H1 (cell line): ENCODE data around the gene CAD. TPM values are rescaled to one million over a fixed set of nuclear protein-coding genes. Genes with fewer than 3 reads are reported as not detected.

Experiments
- POU5F1 ChIP-seq: IDR thresholded peaks from 2 replicates; pipeline ENCODE4 v1.6.1; 2011; ENCODE audit warnings: low read depth, mild to moderate bottlenecking, low read length, moderate library complexity
- polyA plus RNA-seq, 7 experiments: library from polyadenylated mRNA; depleted of rRNA in 3 of 7; stranded (reverse) in 5 of 7; unstranded in 2 of 7; fragments of >200 nt in 5 of 7; fragments of 200-250 nt in 2 of 7; gene quantifications; 1 replicate in 5 of 7; 2 replicates in 1 of 7; 4 replicates in 1 of 7; pipeline versions ENCODE4 v1.2.1 to v1.2.3, GENCODE V29; 2011 to 2013; ENCODE audit warnings: missing spikeins in 2 of 7, mixed read lengths in 2 of 7
- total RNA-seq: library from RNA; stranded (reverse); fragmentation: NEBNext Ultra II Directional; extraction: Animal tissue kit (Norgen Biotek cat#: 25700); gene quantifications from 2 replicates; pipeline ENCODE4 v1.2.1, GENCODE V29; 2021

Gene CAD
- total and polyA plus RNA-seq, 2 of the 8 experiments (the other 6 are each of a cell fraction or from before 2014, with no cell fraction given): 130 to 146 TPM

DNA sequence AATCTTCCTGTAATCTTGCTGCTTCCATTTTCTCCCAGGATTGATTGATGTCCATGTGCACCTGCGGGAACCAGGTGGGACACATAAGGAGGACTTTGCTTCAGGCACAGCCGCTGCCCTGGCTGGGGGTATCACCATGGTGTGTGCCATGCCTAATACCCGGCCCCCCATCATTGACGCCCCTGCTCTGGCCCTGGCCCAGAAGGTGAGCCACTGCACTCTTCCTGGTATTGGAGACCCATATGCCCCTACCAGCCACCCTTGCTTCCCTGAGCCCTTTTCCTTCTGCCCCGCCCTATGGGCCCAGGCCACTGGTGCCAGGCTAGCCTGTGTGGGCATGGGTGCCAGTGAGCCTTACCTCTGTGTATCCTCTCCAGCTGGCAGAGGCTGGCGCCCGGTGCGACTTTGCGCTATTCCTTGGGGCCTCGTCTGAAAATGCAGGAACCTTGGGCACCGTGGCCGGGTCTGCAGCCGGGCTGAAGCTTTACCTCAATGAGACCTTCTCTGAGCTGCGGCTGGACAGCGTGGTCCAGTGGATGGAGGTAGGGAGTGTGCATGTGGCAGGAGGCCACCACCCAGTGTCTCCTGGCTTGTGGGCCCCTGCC, 20.3 kb downstream of the CAD start (continued):
- TF ChIP-seq POU5F1: no peak
